ELR (cell line): ENCODE data around the gene TRIM71.
"Not testable (repeated sequence)": the region's sequence is repeated elsewhere in the genome, so short reads cannot be mapped to it uniquely, and the experiment has no call there.

Source experiments
- DNase-seq: peaks from one replicate; pipeline ENCODE4 v3.0.0-alpha.2; 2015; ENCODE audit warnings: low read depth

The TRIM71 gene

GRCh38 chr3:32819551-32820348 is 2.0 kb downstream of the TRIM71 start:
- DNase-seq: no peak

GRCh38 chr3:32820430-32820829 is 2.6 kb downstream of the TRIM71 start:
- DNase-seq: no peak

- DNase-seq: no peak
Observed at GRCh38 chr3:32820971-32821685, 3.3 kb downstream of the TRIM71 start.

- DNase-seq: no peak
Observed at GRCh38 chr3:32821686-32822296, 4.0 kb downstream of the TRIM71 start.

GRCh38 chr3:32822609-32823498 is 5.1 kb downstream of the TRIM71 start:
- no peak for DNase-seq

GRCh38 chr3:32823641-32824184 is 5.9 kb downstream of the TRIM71 start:
- not testable (repeated sequence) for DNase-seq

- DNase-seq: no peak
Observed at GRCh38 chr3:32825601-32826375, 8.0 kb downstream of the TRIM71 start.

- DNase-seq: no peak
Observed at GRCh38 chr3:32831062-32831461, 13.3 kb downstream of the TRIM71 start.

- no peak for DNase-seq
Observed at GRCh38 chr3:32831791-32832190, 14.0 kb downstream of the TRIM71 start.

GRCh38 chr3:32832193-32832592 is 14.4 kb downstream of the TRIM71 start:
- DNase-seq: no peak

- DNase-seq: no peak
Observed at GRCh38 chr3:32835049-32835371, 17.2 kb downstream of the TRIM71 start.

- DNase-seq: no peak
Observed at GRCh38 chr3:32835961-32836360, 18.2 kb downstream of the TRIM71 start.

- no peak for DNase-seq
Observed at GRCh38 chr3:32836601-32837000, 18.8 kb downstream of the TRIM71 start.

GRCh38 chr3:32837366-32837765 is 19.6 kb downstream of the TRIM71 start:
- DNase-seq: no peak

GRCh38 chr3:32837789-32838188 is 20.0 kb downstream of the TRIM71 start:
- DNase-seq: no peak

GRCh38 chr3:32839714-32840085 is 21.9 kb downstream of the TRIM71 start:
- DNase-seq: no peak

GRCh38 chr3:32840086-32840841 is 22.5 kb downstream of the TRIM71 start:
- DNase-seq: no peak

- no peak for DNase-seq
Observed at GRCh38 chr3:32841341-32841740, 23.5 kb downstream of the TRIM71 start.

- DNase-seq: peak; percentile 11
Observed at GRCh38 chr3:32841867-32842470, 24.2 kb downstream of the TRIM71 start.

- no peak for DNase-seq
Observed at GRCh38 chr3:32842531-32842931, 24.7 kb downstream of the TRIM71 start.
